MCF 10A (cell line): Measurements from ENCODE around the gene ESR1. TPM values are rescaled to one million over a fixed set of nuclear protein-coding genes. Genes with fewer than 3 reads are reported as not detected.

Experiments
- BruUV-seq: library from RNA; stranded (reverse); fragments of 400-500 nt; replicated peaks from 2 replicates; lab custom pipeline; 2021; lab: Mats Ljungman, UMichigan
- CTCF ChIA-PET: fragments of 300-600 bp; sonication (Branson Sonifier 250); formaldehyde crosslinking; extraction: SDS; loops from one replicate; lab custom pipeline; 2021; ENCODE audit warnings: antibody characterized with exemption, inconsistent platforms; lab: Yijun Ruan, JAX
- POLR2A ChIA-PET: fragments of 300-600, 350-650 bp; sonication (Branson Sonifier 250); formaldehyde crosslinking; extraction: SDS; loops from one replicate; lab custom pipeline; 2020; ENCODE audit warnings: antibody characterized with exemption, inconsistent platforms; lab: Yijun Ruan, JAX
- DNase-seq: peaks from one replicate; pipeline ENCODE4 v3.0.0-alpha.2; 2018; ENCODE audit not compliant: unreplicated experiment
- H3K27ac Mint-ChIP-seq: one replicate; pipeline ENCODE4 v1.8.0; 2022; ENCODE audit warnings: mild to moderate bottlenecking, low read depth, mixed read lengths; ENCODE audit not compliant: unreplicated experiment
- H3K27me3 Mint-ChIP-seq: one replicate; pipeline ENCODE4 v1.8.0; 2022; ENCODE audit warnings: mixed read lengths; ENCODE audit not compliant: insufficient read depth, unreplicated experiment
- H3K36me3 Mint-ChIP-seq: one replicate; pipeline ENCODE4 v1.8.0; 2022; ENCODE audit warnings: mild to moderate bottlenecking, moderate library complexity, mixed read lengths; ENCODE audit not compliant: insufficient read depth, unreplicated experiment
- H3K4me1 Mint-ChIP-seq: one replicate; pipeline ENCODE4 v1.8.0; 2022; ENCODE audit warnings: mixed read lengths; ENCODE audit not compliant: insufficient read depth, unreplicated experiment
- H3K4me3 Mint-ChIP-seq: one replicate; pipeline ENCODE4 v1.8.0; 2022; ENCODE audit warnings: mild to moderate bottlenecking, moderate library complexity, mixed read lengths; ENCODE audit not compliant: unreplicated experiment
- H3K9me3 Mint-ChIP-seq: one replicate; pipeline ENCODE4 v1.8.0; 2022; ENCODE audit warnings: mixed read lengths; ENCODE audit not compliant: unreplicated experiment
- CTCF ChIP-seq: fragments of 200-600 bp; IDR thresholded peaks from one replicate; pipeline ENCODE4 v1.8.0; 2022; ENCODE audit warnings: antibody characterized with exemption, mild to moderate bottlenecking; ENCODE audit not compliant: unreplicated experiment
- intact Hi-C: fragments of 100-400 bp; cut with micrococcal nuclease; formaldehyde crosslinking; loops from 2 replicates; pipeline ENCODE4 v1.14.1; 2022
- total RNA-seq: library from RNA; stranded (reverse); gene quantifications from 2 replicates; pipeline ENCODE4 v1.2.3, GENCODE V29; 2022

ESR1 gene
- total RNA-seq, 1 experiment from 2014 or later = 0.05 TPM

GRCh38 chr6:151763303-151763702 lies 44.2 kb upstream of the ESR1 start:
- no peaks in the 10 kb centered on the region for H3K27me3 Mint-ChIP-seq
- H3K4me3 Mint-ChIP-seq = peak overlapping the region; percentile 78
- peak; percentile 50 for TF ChIP-seq CTCF
- DNase-seq = peak; percentile 76
- no peaks in the 10 kb centered on the region for H3K36me3 Mint-ChIP-seq
- POLR2A ChIA-PET = interaction anchor here (0.7 to 0.9 kb wide), 3 partner anchors 151 to 617 kb away, joined by 3 read pairs; no protein-coding TSS in a partner anchor
- no peaks in the 10 kb centered on the region for H3K9me3 Mint-ChIP-seq
- no TSS peak for BruUV-seq
- peak overlapping the region; percentile 57 for H3K27ac Mint-ChIP-seq
- intact Hi-C loops = no loop called here
- peaks cover 23% of the 10 kb centered on the region for H3K4me1 Mint-ChIP-seq
- CTCF ChIA-PET = interaction anchor here (0.7 to 2.7 kb wide), 3 partner anchors 47 to 507 kb away, joined by 3 to 23 read pairs (median 4); no protein-coding TSS in a partner anchor

GRCh38 chr6:151763938-151764680 lies 43.4 kb upstream of the ESR1 start:
- DNase-seq = peak; percentile 96
- intact Hi-C loops = loop anchor here (1.0 kb wide), 2 partner anchors 89 to 504 kb away; no protein-coding TSS in a partner anchor
- CTCF ChIA-PET = interaction anchor here (0.5 to 6.5 kb wide), 20 partner anchors 13 to 506 kb away, joined by 3 to 142 read pairs (median 7); no protein-coding TSS in a partner anchor

GRCh38 chr6:151765444-151765886 lies 42.0 kb upstream of the ESR1 start:
- no peaks in the 10 kb centered on the region for H3K36me3 Mint-ChIP-seq
- peaks cover 23% of the 10 kb centered on the region for H3K4me1 Mint-ChIP-seq
- ChIA-PET CTCF (interaction anchor here (0.7 to 6.5 kb wide), 36 partner anchors 9 to 504 kb away, joined by 3 to 142 read pairs (median 4); no protein-coding TSS in a partner anchor), POLR2A (interaction anchor here (0.5 to 2.7 kb wide), 14 partner anchors 9 to 506 kb away, joined by 3 to 22 read pairs (median 4); partner anchors contain the start of gene RMND1)
- peak; percentile 85 for DNase-seq
- BruUV-seq = no TSS peak
- no peak overlapping the region for H3K4me3 Mint-ChIP-seq
- peak overlapping the region; percentile 6 for H3K27ac Mint-ChIP-seq
- intact Hi-C loops = loop anchor here (1.0 kb wide), 1 partner anchor 359 kb away; no protein-coding TSS in a partner anchor
- no peaks in the 10 kb centered on the region for H3K9me3 Mint-ChIP-seq
- no peaks in the 10 kb centered on the region for H3K27me3 Mint-ChIP-seq
- TF ChIP-seq CTCF = peak; percentile 64

More at GRCh38 chr6:151763938-151764680, 43.4 kb upstream of the ESR1 start:
- no peaks in the 10 kb centered on the region for H3K36me3 Mint-ChIP-seq
- H3K4me1 Mint-ChIP-seq = peaks cover 23% of the 10 kb centered on the region
- no TSS peak for BruUV-seq
- no peaks in the 10 kb centered on the region for H3K27me3 Mint-ChIP-seq
- H3K9me3 Mint-ChIP-seq = no peaks in the 10 kb centered on the region
- H3K4me3 Mint-ChIP-seq = peak overlapping the region; percentile 78
- peak overlapping the region; percentile 57 for H3K27ac Mint-ChIP-seq
- TF ChIP-seq CTCF = peak; percentile 58
- POLR2A ChIA-PET = interaction anchor here (0.6 to 2.7 kb wide), 11 partner anchors 148 to 617 kb away, joined by 3 to 22 read pairs (median 3); partner anchors contain the start of gene RMND1

- Mint-ChIP-seq H3K27me3 (no peaks in the 10 kb centered on the region), H3K4me3 (no peak overlapping the region), H3K4me1 (no peaks in the 10 kb centered on the region), H3K9me3 (no peaks in the 10 kb centered on the region), H3K36me3 (no peaks in the 10 kb centered on the region), H3K27ac (no peak overlapping the region)
- CTCF ChIA-PET = no interaction called here
- POLR2A ChIA-PET = interaction anchor here (0.6 kb wide), 1 partner anchor 28 kb away, joined by 3 read pairs; no protein-coding TSS in a partner anchor
- no TSS peak for BruUV-seq
- no peak for DNase-seq
- TF ChIP-seq CTCF = no peak
- intact Hi-C loops = no loop called here
These were observed 35.0 kb upstream of the ESR1 start for GRCh38 chr6:151772446-151772845.
